ENCODE measurements around the gene CAAP1. TPM values are rescaled to one million over a fixed set of nuclear protein-coding genes. Genes with fewer than 3 reads are reported as not detected.

Gene CAAP1
- total RNA-seq, 1 experiment from 2014 or later: 30.5 TPM

DNA sequence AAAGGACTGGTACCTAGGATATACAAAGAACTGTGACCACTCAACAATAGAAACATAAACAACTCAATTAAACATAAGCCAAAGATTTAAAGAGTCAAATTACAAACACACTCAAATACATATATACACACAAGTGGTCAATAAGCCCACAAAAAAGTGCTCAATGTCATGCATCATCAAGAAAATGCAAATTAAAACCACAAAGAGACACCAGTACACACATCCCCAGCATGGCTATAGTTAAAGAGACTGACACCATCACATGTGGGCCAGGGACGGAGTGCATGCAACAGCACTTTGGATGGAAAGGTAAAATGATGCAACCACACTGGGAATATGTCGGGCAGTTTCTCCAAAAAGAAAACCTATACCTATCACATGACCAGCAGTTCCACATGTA, 89.7 kb downstream of the CAAP1 start:
- Histone ChIP-seq H3K4me1 (ENCODE audit: insufficient read depth, low read length) (no peaks in the 10 kb centered on the region), H2BK12ac (ENCODE audit: insufficient read length, low read depth, low read length) (no peak overlapping the region), H3K9ac (ENCODE audit: extremely low read depth, insufficient read length, low read length) (no peak overlapping the region), H3K14ac (ENCODE audit: insufficient read depth, low read length) (no peak overlapping the region), H4K20me1 (ENCODE audit: control insufficient read depth, insufficient read depth, insufficient read length) (no peaks in the 10 kb centered on the region), H3K23ac (ENCODE audit: insufficient read length, low read depth, low read length) (no peak overlapping the region), H2AK5ac (ENCODE audit: insufficient read length, low read length) (no peak overlapping the region), H4K8ac (replicated peaks; ENCODE audit: insufficient read length, low read depth, low read length) (no peak overlapping the region), H2BK20ac (ENCODE audit: low read depth, low read length, poor library complexity, severe bottlenecking) (no peak overlapping the region), H4K91ac (ENCODE audit: insufficient read length, low read depth, low read length) (no peak overlapping the region), H3K56ac (ENCODE audit: insufficient read length, low read depth, low read length) (no peak overlapping the region), H3K79me2 (ENCODE audit: insufficient read depth, low read length) (no peaks in the 10 kb centered on the region), H4K5ac (ENCODE audit: insufficient read length, low read depth, low read length) (no peak overlapping the region), H3T11ph (ENCODE audit: low read length) (no peak overlapping the region), H3K4me2 (ENCODE audit: insufficient read depth, insufficient read length, low read length) (no peak overlapping the region), H3K9me3 (ENCODE audit: control insufficient read depth, low read depth, low read length) (no peaks in the 10 kb centered on the region), H2BK120ac (ENCODE audit: low read depth, low read length, poor library complexity, severe bottlenecking) (no peak overlapping the region), H3K4ac (ENCODE audit: low read depth, low read length) (no peak overlapping the region), H2BK5ac (ENCODE audit: insufficient read length, low read length) (no peak overlapping the region), H3K23me2 (ENCODE audit: insufficient read length, low read depth, low read length, poor library complexity, severe bottlenecking) (no peaks in the 10 kb centered on the region), H2AFZ (ENCODE audit: low read length) (no peak overlapping the region), H2BK15ac (ENCODE audit: low read depth, low read length) (no peak overlapping the region), H3K27me3 (ENCODE audit: insufficient read depth, low read length) (no peaks in the 10 kb centered on the region), H3K79me1 (ENCODE audit: insufficient read depth, low read depth, low read length, poor library complexity, severe bottlenecking) (no peaks in the 10 kb centered on the region), H3K27ac (ENCODE audit: insufficient read length, low read depth, low read length) (no peak overlapping the region), H3K18ac (ENCODE audit: insufficient read length, low read depth, low read length) (no peak overlapping the region)
- TF ChIP-seq, protein P1, sequence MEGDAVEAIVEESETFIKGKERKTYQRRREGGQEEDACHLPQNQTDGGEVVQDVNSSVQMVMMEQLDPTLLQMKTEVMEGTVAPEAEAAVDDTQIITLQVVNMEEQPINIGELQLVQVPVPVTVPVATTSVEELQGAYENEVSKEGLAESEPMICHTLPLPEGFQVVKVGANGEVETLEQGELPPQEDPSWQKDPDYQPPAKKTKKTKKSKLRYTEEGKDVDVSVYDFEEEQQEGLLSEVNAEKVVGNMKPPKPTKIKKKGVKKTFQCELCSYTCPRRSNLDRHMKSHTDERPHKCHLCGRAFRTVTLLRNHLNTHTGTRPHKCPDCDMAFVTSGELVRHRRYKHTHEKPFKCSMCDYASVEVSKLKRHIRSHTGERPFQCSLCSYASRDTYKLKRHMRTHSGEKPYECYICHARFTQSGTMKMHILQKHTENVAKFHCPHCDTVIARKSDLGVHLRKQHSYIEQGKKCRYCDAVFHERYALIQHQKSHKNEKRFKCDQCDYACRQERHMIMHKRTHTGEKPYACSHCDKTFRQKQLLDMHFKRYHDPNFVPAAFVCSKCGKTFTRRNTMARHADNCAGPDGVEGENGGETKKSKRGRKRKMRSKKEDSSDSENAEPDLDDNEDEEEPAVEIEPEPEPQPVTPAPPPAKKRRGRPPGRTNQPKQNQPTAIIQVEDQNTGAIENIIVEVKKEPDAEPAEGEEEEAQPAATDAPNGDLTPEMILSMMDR (conservative IDR thresholded peaks at IDR 0.05): no peak
- WGBS (ENCODE audit: extremely low coverage, insufficient read length, low lambda C conversion rate): no CpG with 5 or more reads among the region's 2 CpGs
- H3K27ac Mint-ChIP-seq: no peak overlapping the region
- H3K4me1 Mint-ChIP-seq: peaks cover 18 to 20% of the 10 kb centered on the region in 2 experiments
- no peaks in the 10 kb centered on the region for H3K27me3 Mint-ChIP-seq (ENCODE audit: low read depth)
- H3K4me3 Mint-ChIP-seq: no peak overlapping the region
- H3K9me3 Mint-ChIP-seq: no peaks in the 10 kb centered on the region
- H3K36me3 Mint-ChIP-seq (ENCODE audit: insufficient read depth in 1 of 3, low read depth in 3 of 3): no peaks in the 10 kb centered on the region
- no peak for DNase-seq
